Skeletal muscle cell (primary cell): ENCODE data around the gene CYP39A1.
"Not testable (repeated sequence)": the region's sequence is repeated elsewhere in the genome, so short reads cannot be mapped to it uniquely, and the experiment has no call there.

ENCODE experiments used
- DNase-seq: peaks from one replicate; pipeline ENCODE4 v3.0.0-alpha.2; 2010; ENCODE audit warnings: low read depth
- H3K4me3 ChIP-seq: 2 replicates; pipeline ENCODE4 v1.5.1; 2011; ENCODE audit warnings: low read depth, mild to moderate bottlenecking, control low read depth, low read length, moderate library complexity

CYP39A1 gene

GRCh38 chr6:46651816-46652215 lies 802 bp downstream of the CYP39A1 start:
- no peak overlapping the region for H3K4me3 ChIP-seq
- no peak for DNase-seq

GRCh38 chr6:46651006-46651405 lies 1.6 kb downstream of the CYP39A1 start:
- no peak for DNase-seq
- H3K4me3 ChIP-seq = no peak overlapping the region

- H3K4me3 ChIP-seq = no peak overlapping the region
- DNase-seq = no peak
These were observed 3.6 kb downstream of the CYP39A1 start for GRCh38 chr6:46648869-46649492.

- not testable (repeated sequence) for DNase-seq
These were observed 4.5 kb downstream of the CYP39A1 start for GRCh38 chr6:46648108-46648507.

GRCh38 chr6:46645265-46645664 lies 7.4 kb downstream of the CYP39A1 start:
- no peak overlapping the region for H3K4me3 ChIP-seq
- DNase-seq = no peak

More at GRCh38 chr6:46648108-46648507, 4.5 kb downstream of the CYP39A1 start:
- not testable (repeated sequence) for H3K4me3 ChIP-seq

GRCh38 chr6:46642928-46643751 lies 9.5 kb downstream of the CYP39A1 start:
- H3K4me3 ChIP-seq = no peak overlapping the region
- no peak for DNase-seq

GRCh38 chr6:46638650-46639049 lies 14.0 kb downstream of the CYP39A1 start:
- DNase-seq = no peak
- H3K4me3 ChIP-seq = no peak overlapping the region

GRCh38 chr6:46637933-46638332 lies 14.7 kb downstream of the CYP39A1 start:
- H3K4me3 ChIP-seq = no peak overlapping the region
- DNase-seq = no peak

- H3K4me3 ChIP-seq = no peak overlapping the region
- peak; percentile 6 for DNase-seq
These were observed 15.5 kb downstream of the CYP39A1 start for GRCh38 chr6:46637145-46637544.

GRCh38 chr6:46635462-46635861 lies 17.2 kb downstream of the CYP39A1 start:
- no peak overlapping the region for H3K4me3 ChIP-seq
- no peak for DNase-seq

GRCh38 chr6:46632053-46632452 lies 20.6 kb downstream of the CYP39A1 start:
- no peak for DNase-seq
- no peak overlapping the region for H3K4me3 ChIP-seq

GRCh38 chr6:46629691-46630090 lies 22.9 kb downstream of the CYP39A1 start:
- H3K4me3 ChIP-seq = no peak overlapping the region
- no peak for DNase-seq

GRCh38 chr6:46628976-46629375 lies 23.6 kb downstream of the CYP39A1 start:
- DNase-seq = no peak
- H3K4me3 ChIP-seq = no peak overlapping the region

GRCh38 chr6:46628498-46628897 lies 24.1 kb downstream of the CYP39A1 start:
- DNase-seq = no peak
- no peak overlapping the region for H3K4me3 ChIP-seq

- H3K4me3 ChIP-seq = no peak overlapping the region
- no peak for DNase-seq
These were observed 25.6 kb downstream of the CYP39A1 start for GRCh38 chr6:46626976-46627375.

GRCh38 chr6:46626228-46626909 lies 26.2 kb downstream of the CYP39A1 start:
- DNase-seq = peak; percentile 3
- H3K4me3 ChIP-seq = no peak overlapping the region

GRCh38 chr6:46618726-46619125 lies 33.9 kb downstream of the CYP39A1 start:
- H3K4me3 ChIP-seq = no peak overlapping the region
- no peak for DNase-seq

GRCh38 chr6:46612645-46613044 lies 40.0 kb downstream of the CYP39A1 start:
- DNase-seq = no peak
- no peak overlapping the region for H3K4me3 ChIP-seq

- no peak overlapping the region for H3K4me3 ChIP-seq
- no peak for DNase-seq
These were observed 41.6 kb downstream of the CYP39A1 start for GRCh38 chr6:46610862-46611553.

- no peak overlapping the region for H3K4me3 ChIP-seq
- DNase-seq = no peak
These were observed 46.3 kb downstream of the CYP39A1 start for GRCh38 chr6:46606338-46606737.
